DND-41 (cell line): Measurements from ENCODE around the gene RNASEL.
A peak's percentile ranks its signal among the peaks of the same experiment; 100 is the strongest.

ENCODE experiments used
- ATAC-seq: fragments of 200-7000 bp; cut with Tn5 transposase; 3 replicates; pipeline ENCODE4 v1.9.1; 2021; ENCODE audit warnings: low read depth; ENCODE audit not compliant: insufficient read depth
- DNase-seq: peaks from one replicate; pipeline ENCODE4 v3.0.0-alpha.2; 2020
- H2AFZ ChIP-seq: 2 replicates; pipeline ENCODE4 v1.6.0; 2012; ENCODE audit warnings: low read depth, low read length
- H3K27ac ChIP-seq: 2 replicates; pipeline ENCODE4 v1.5.1; 2012; ENCODE audit warnings: low read length, inconsistent platforms
- H3K27me3 ChIP-seq: fragments of 200-600 bp; sonication (generic); 2 replicates; pipeline ENCODE4 v1.6.0; 2012; ENCODE audit warnings: low read length, mild to moderate bottlenecking, inconsistent platforms; ENCODE audit not compliant: insufficient read depth, poor library complexity
- H3K36me3 ChIP-seq: 2 replicates; pipeline ENCODE4 v1.5.1; 2012; ENCODE audit warnings: low read length, inconsistent platforms; ENCODE audit not compliant: insufficient read depth
- H3K4me1 ChIP-seq: 2 replicates; pipeline ENCODE4 v1.5.1; 2012; ENCODE audit warnings: mild to moderate bottlenecking, low read length; ENCODE audit not compliant: insufficient read depth
- H3K4me2 ChIP-seq: 2 replicates; pipeline ENCODE4 v1.6.0; 2012; ENCODE audit warnings: mild to moderate bottlenecking, moderate library complexity, low read length, inconsistent platforms; ENCODE audit not compliant: insufficient read depth
- H3K4me3 ChIP-seq, 2 experiments: fragments of 200-600 bp in 1 of 2; shearing (Covaris generic) in 1 of 2; 2 replicates each; pipeline ENCODE4 v1.5.1; 2012 to 2016; ENCODE audit warnings: inconsistent platforms in 2 of 2, low read length in 2 of 2, mild to moderate bottlenecking in 2 of 2, low read depth in 1 of 2, moderate library complexity in 1 of 2
- H3K79me2 ChIP-seq: 2 replicates; pipeline ENCODE4 v1.6.0; 2012; ENCODE audit warnings: low read length, inconsistent platforms; ENCODE audit not compliant: insufficient read depth
- H3K9ac ChIP-seq: 2 replicates; pipeline ENCODE4 v1.6.0; 2012; ENCODE audit warnings: low read depth, mild to moderate bottlenecking, inconsistent platforms, low read length, moderate library complexity
- H3K9me3 ChIP-seq: 2 replicates; pipeline ENCODE4 v1.5.1; 2012; ENCODE audit warnings: low read length, moderate library complexity, mild to moderate bottlenecking, inconsistent platforms; ENCODE audit not compliant: insufficient read depth, severe bottlenecking
- H4K20me1 ChIP-seq: 2 replicates; pipeline ENCODE4 v1.6.0; 2012; ENCODE audit warnings: low read length; ENCODE audit not compliant: insufficient read depth
- CTCF ChIP-seq: IDR thresholded peaks from 2 replicates; pipeline ENCODE4 v1.5.1; 2012; ENCODE audit warnings: borderline replicate concordance, low read length, moderate library complexity, mild to moderate bottlenecking; ENCODE audit not compliant: poor library complexity, severe bottlenecking; ENCODE audit errors: extremely low read depth
- EZH2 ChIP-seq: IDR thresholded peaks from 3 replicates; pipeline ENCODE4 v1.6.1; 2012; ENCODE audit warnings: borderline replicate concordance, low read depth, mild to moderate bottlenecking, moderate library complexity, low read length, inconsistent platforms; ENCODE audit not compliant: severe bottlenecking

Gene RNASEL

GRCh38 chr1:182589931-182590330, 875 bp upstream of the RNASEL start:
- Histone ChIP-seq H2AFZ (peak overlapping the region; percentile 97; the same call in 1 of the 2 replicates), H3K4me3 (no peak overlapping the region), H4K20me1 (no peaks in the 10 kb centered on the region), H3K27ac (no peak overlapping the region; the same call in 1 of the 2 replicates), H3K4me2 (no peak overlapping the region), H3K9ac (no peak overlapping the region), H3K27me3 (no peaks in the 10 kb centered on the region), H3K79me2 (no peaks in the 10 kb centered on the region; the same call in 1 of the 2 replicates), H3K9me3 (no peaks in the 10 kb centered on the region), H3K36me3 (no peaks in the 10 kb centered on the region), H3K4me1 (peaks cover 18% of the 10 kb centered on the region)
- ATAC-seq (no peak), DNase-seq (no peak)
- TF ChIP-seq EZH2 (no peak), CTCF (no peak)

GRCh38 chr1:182589520-182589919, 464 bp upstream of the RNASEL start:
- peak overlapping the region; percentile 85 for H3K9ac ChIP-seq
- ATAC-seq, result no peak

GRCh38 chr1:182587666-182588499, 1.2 kb downstream of the RNASEL start:
- Histone ChIP-seq H3K4me3 (peak overlapping the region; percentile 65 to 76; a peak in 3 of 4 replicates), H3K9me3 (no peaks in the 10 kb centered on the region), H4K20me1 (no peaks in the 10 kb centered on the region), H3K79me2 (no peaks in the 10 kb centered on the region; the same call in 1 of the 2 replicates), H3K27me3 (no peaks in the 10 kb centered on the region), H3K9ac (peak overlapping the region; percentile 85), H3K27ac (peak overlapping the region; percentile 98), H3K4me1 (peaks cover 24% of the 10 kb centered on the region), H2AFZ (peak overlapping the region; percentile 97), H3K36me3 (no peaks in the 10 kb centered on the region), H3K4me2 (peak overlapping the region; percentile 72)
- TF ChIP-seq EZH2, result no peak
- TF ChIP-seq CTCF, result no peak
- DNase-seq (no peak), ATAC-seq (peak; percentile 1; the same call in 1 of the 3 replicates)

More at GRCh38 chr1:182589520-182589919, 464 bp upstream of the RNASEL start:
- H3K4me3 ChIP-seq, result peak overlapping the region in 1 of 2 experiments; percentile 76; a peak in 2 of 4 replicates
- H3K79me2 ChIP-seq, result no peaks in the 10 kb centered on the region; the same call in 1 of the 2 replicates
- H3K9me3 ChIP-seq, result no peaks in the 10 kb centered on the region
- peak overlapping the region; percentile 98 for H3K27ac ChIP-seq
- no peaks in the 10 kb centered on the region for H4K20me1 ChIP-seq
- peak overlapping the region; percentile 72 for H3K4me2 ChIP-seq
- H3K27me3 ChIP-seq, result no peaks in the 10 kb centered on the region
- DNase-seq, result no peak
- no peaks in the 10 kb centered on the region for H3K36me3 ChIP-seq
- no peak for TF ChIP-seq EZH2
- no peak for TF ChIP-seq CTCF
- H2AFZ ChIP-seq, result peak overlapping the region; percentile 97
- H3K4me1 ChIP-seq, result peaks cover 21% of the 10 kb centered on the region
